ENCODE measurements around the gene MAN2C1. TPM values are rescaled to one million over a fixed set of nuclear protein-coding genes. Genes with fewer than 3 reads are reported as not detected.
"Not testable (repeated sequence)": the region's sequence is repeated elsewhere in the genome, so short reads cannot be mapped to it uniquely, and the experiment has no call there.

The MAN2C1 gene
- polyA plus RNA-seq, 4 donors, result 109 to 379 (median 172) TPM

DNA sequence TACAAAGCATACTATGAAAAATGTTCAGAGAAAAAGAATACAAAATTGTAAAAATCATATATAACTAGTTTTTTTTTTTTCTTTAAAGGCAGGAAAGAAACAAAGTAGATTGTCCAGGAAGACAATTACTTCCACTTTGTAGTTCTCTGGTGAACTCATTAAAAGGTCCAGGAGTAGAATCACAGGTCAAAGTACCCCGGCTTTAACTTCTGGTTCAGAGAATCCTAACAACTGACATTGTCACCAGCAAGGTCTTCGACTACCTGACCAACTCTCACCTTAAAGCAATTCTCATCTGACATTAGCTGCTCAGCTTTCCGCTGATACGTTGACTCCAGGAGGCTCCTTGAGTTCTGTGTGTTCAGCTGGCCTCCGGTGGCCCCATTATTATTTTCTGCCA, 15.6 kb upstream of the MAN2C1 start:
- peak; percentile 52 to 63 for DNase-seq
- WGBS, 3 donors, result 10 to 71% (median 43%) methylated on average over 5 of the region's 5 CpGs
- Histone ChIP-seq H3K36me3 (ENCODE audit: control insufficient read depth in 3 of 3, insufficient read depth in 2 of 3, low read depth in 1 of 3, low read length in 3 of 3) (peaks cover 11 to 46% (median 15%) of the 10 kb centered on the region in 3 donors), H3K4me1 (ENCODE audit: control insufficient read depth in 3 of 3, insufficient read depth in 2 of 3, low read depth in 1 of 3, low read length in 2 of 3) (peaks cover 0 to 13% (median 2%) of the 10 kb centered on the region in 3 donors)
- not testable (repeated sequence) for H3K27ac ChIP-seq (ENCODE audit: low read depth in 1 of 3, low read length in 2 of 3); H3K9me3 ChIP-seq (ENCODE audit: control insufficient read depth in 2 of 2, insufficient read depth in 1 of 2, low read depth in 1 of 2, low read length in 1 of 2); H3K4me3 ChIP-seq (ENCODE audit: low read depth in 1 of 3, low read length in 3 of 3); FAIRE-seq; H3K27me3 ChIP-seq (ENCODE audit: control insufficient read depth in 3 of 3, insufficient read depth in 3 of 3, low read length in 3 of 3)

GRCh38 chr15:75380773-75381172, 12.4 kb upstream of the MAN2C1 start:
- Histone ChIP-seq H3K4me3 (ENCODE audit: low read depth in 1 of 3, low read length in 3 of 3) (no peak overlapping the region), H3K27me3 (ENCODE audit: control insufficient read depth in 3 of 3, insufficient read depth in 3 of 3, low read length in 3 of 3) (no peaks in the 10 kb centered on the region), H3K36me3 (ENCODE audit: control insufficient read depth in 3 of 3, insufficient read depth in 2 of 3, low read depth in 1 of 3, low read length in 3 of 3) (peaks cover 8 to 34% (median 12%) of the 10 kb centered on the region in 3 donors), H3K9me3 (ENCODE audit: control insufficient read depth in 2 of 2, insufficient read depth in 1 of 2, low read depth in 1 of 2, low read length in 1 of 2) (no peaks in the 10 kb centered on the region), H3K4me1 (ENCODE audit: control insufficient read depth in 3 of 3, insufficient read depth in 2 of 3, low read depth in 1 of 3, low read length in 2 of 3) (peaks cover 0 to 13% (median 2%) of the 10 kb centered on the region in 3 donors), H3K27ac (ENCODE audit: low read depth in 1 of 3, low read length in 2 of 3) (no peak overlapping the region)
- no peak for DNase-seq
- 25 to 63% (median 53%) methylated on average over 4 of the region's 4 CpGs for WGBS, 3 donors
- no peak for FAIRE-seq

DNA sequence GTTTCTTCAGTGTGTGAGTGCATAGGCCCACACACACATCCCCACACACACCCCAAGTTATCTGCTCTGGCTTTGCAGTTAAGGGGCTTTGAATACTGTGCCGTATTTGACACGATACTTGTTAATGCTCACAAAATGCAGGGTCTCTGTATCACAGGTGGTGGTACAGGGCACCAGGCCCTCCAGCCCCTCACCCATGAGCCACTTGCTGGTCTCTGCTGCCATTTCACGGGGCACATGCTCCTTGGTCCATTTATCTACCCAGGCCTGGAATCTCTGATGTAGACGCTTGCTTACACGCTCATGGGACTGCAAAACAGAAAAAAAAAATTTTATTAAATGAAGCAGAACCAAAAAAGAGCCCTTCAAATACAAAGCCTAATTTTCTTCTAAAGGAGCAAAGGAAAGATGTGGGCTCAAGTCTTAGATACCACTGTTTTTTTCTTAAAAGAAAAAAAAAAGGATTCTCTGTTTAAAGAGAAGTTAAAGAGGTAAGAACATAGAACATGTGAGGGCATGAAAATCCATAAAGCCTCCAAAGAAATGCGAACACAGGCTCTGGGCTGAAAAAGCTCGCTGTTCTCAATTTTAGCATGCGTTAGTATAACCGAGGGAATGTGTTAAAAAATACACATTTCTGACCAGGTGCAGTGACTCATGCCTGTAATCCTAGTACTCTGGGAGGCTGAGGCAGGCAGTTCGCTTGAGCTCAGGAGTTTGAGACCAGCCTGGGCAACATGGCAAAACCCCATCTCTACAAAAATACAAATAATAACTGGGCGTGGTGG, 3.7 kb upstream of the MAN2C1 start:
- Histone ChIP-seq H3K9me3 (ENCODE audit: control insufficient read depth in 2 of 2, insufficient read depth in 1 of 2, low read depth in 1 of 2, low read length in 1 of 2) (no peaks in the 10 kb centered on the region), H3K27me3 (ENCODE audit: control insufficient read depth in 3 of 3, insufficient read depth in 3 of 3, low read length in 3 of 3) (no peaks in the 10 kb centered on the region), H3K36me3 (ENCODE audit: control insufficient read depth in 3 of 3, insufficient read depth in 2 of 3, low read depth in 1 of 3, low read length in 3 of 3) (peaks cover 3 to 46% (median 8%) of the 10 kb centered on the region in 3 donors), H3K4me1 (ENCODE audit: control insufficient read depth in 3 of 3, insufficient read depth in 2 of 3, low read depth in 1 of 3, low read length in 2 of 3) (peaks cover 0 to 22% (median 2%) of the 10 kb centered on the region in 3 donors), H3K4me3 (ENCODE audit: low read depth in 1 of 3, low read length in 3 of 3) (no peak overlapping the region), H3K27ac (ENCODE audit: low read depth in 1 of 3, low read length in 2 of 3) (no peak overlapping the region)
- DNase-seq (no peak), FAIRE-seq (no peak)
- WGBS, 3 donors, result 95 to 96% (median 95%) methylated on average over 11 of the region's 11 CpGs

- H3K27me3 ChIP-seq (ENCODE audit: control insufficient read depth in 3 of 3, insufficient read depth in 3 of 3, low read length in 3 of 3), result no peaks in the 10 kb centered on the region
- FAIRE-seq (no peak), DNase-seq (no peak)
- no peaks in the 10 kb centered on the region for H3K9me3 ChIP-seq (ENCODE audit: control insufficient read depth in 2 of 2, insufficient read depth in 1 of 2, low read depth in 1 of 2, low read length in 1 of 2)
- WGBS, 3 donors, result 88 to 95% (median 90%) methylated on average over 1 of the region's 1 CpG
- H3K4me3 ChIP-seq (ENCODE audit: low read depth in 1 of 3, low read length in 3 of 3), result no peak overlapping the region
- H3K27ac ChIP-seq (ENCODE audit: low read depth in 1 of 3, low read length in 2 of 3), result no peak overlapping the region
- H3K4me1 ChIP-seq (ENCODE audit: control insufficient read depth in 3 of 3, insufficient read depth in 2 of 3, low read depth in 1 of 3, low read length in 2 of 3), result peaks cover 0 to 22% (median 2%) of the 10 kb centered on the region in 3 donors
- peaks cover 6 to 49% (median 8%) of the 10 kb centered on the region in 3 donors for H3K36me3 ChIP-seq (ENCODE audit: control insufficient read depth in 3 of 3, insufficient read depth in 2 of 3, low read depth in 1 of 3, low read length in 3 of 3)
Observed at GRCh38 chr15:75371486-75371885, 3.1 kb upstream of the MAN2C1 start.

DNA sequence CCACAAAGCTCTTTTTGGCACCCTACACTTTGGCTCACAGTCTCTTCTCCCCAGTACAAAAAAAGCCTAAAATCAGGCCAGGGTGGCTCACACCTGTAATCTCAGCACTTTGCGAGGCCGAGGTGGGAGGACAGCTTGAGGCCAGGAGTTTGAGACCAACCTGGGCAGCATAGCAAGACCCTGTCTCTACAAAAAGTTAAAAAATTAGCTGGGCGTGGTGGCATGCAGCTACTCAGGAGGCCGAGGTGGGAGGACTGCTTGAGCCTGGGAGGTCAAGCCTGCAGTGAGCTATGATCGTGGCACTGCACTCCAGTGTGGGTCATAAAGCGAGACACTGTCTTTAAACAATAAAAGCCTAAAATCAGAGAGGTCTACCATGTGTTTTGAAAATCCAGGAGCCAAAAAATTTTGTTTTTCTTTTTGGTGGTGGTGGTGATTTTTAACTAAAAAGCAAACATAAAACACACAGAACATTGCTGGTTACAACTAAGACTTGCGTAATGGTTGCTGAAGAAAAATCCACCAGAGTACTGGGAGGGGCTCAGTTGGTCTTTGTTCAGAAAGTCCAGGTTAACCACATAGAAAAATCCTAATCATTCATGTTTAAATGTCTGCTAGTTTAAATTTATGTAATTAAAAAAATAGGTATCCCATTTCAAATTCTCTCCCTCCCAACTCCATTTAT, 1.6 kb upstream of the MAN2C1 start:
- Histone ChIP-seq H3K27me3 (ENCODE audit: control insufficient read depth in 3 of 3, insufficient read depth in 3 of 3, low read length in 3 of 3) (no peaks in the 10 kb centered on the region), H3K4me3 (ENCODE audit: low read depth in 1 of 3, low read length in 3 of 3) (no peak overlapping the region), H3K27ac (ENCODE audit: low read depth in 1 of 3, low read length in 2 of 3) (peak overlapping the region in 2 of 3 donors; percentile 93 to 98), H3K9me3 (ENCODE audit: control insufficient read depth in 2 of 2, insufficient read depth in 1 of 2, low read depth in 1 of 2, low read length in 1 of 2) (no peaks in the 10 kb centered on the region), H3K4me1 (ENCODE audit: control insufficient read depth in 3 of 3, insufficient read depth in 2 of 3, low read depth in 1 of 3, low read length in 2 of 3) (peaks cover 0 to 22% (median 2%) of the 10 kb centered on the region in 3 donors), H3K36me3 (ENCODE audit: control insufficient read depth in 3 of 3, insufficient read depth in 2 of 3, low read depth in 1 of 3, low read length in 3 of 3) (peaks cover 3 to 53% (median 11%) of the 10 kb centered on the region in 3 donors)
- WGBS, 3 donors, result 91 to 94% (median 94%) methylated on average over 7 of the region's 7 CpGs
- no peak for FAIRE-seq
- DNase-seq, result no peak

DNA sequence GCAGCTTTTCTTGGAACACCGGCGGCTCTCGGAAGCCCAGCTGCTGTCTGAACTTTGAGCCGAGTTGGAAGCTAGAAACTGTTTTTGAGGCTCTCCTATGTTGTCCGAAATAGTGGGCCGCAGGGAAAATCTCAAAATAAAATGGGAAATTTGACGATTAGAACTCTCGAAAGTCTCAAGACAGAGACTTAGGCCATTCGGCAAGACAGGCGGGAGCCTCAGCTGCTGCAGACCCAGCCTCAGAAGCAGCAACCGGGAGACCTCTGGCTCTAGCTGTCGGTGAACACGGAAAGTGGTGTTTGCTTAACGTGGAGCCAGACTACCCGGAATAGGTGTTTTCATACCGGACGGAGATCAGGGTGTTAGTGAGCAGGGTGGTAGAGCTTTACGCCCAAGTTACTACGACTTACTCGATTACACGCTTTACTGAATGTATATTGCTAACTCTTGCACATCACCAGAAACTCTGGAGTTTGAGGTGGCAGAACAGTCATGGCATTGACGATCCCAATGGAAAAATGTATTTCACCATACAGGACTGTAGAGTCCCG, 357 bp upstream of the MAN2C1 start:
- Histone ChIP-seq H3K9me3 (ENCODE audit: control insufficient read depth in 2 of 2, insufficient read depth in 1 of 2, low read depth in 1 of 2, low read length in 1 of 2) (no peaks in the 10 kb centered on the region), H3K36me3 (ENCODE audit: control insufficient read depth in 3 of 3, insufficient read depth in 2 of 3, low read depth in 1 of 3, low read length in 3 of 3) (peaks cover 6 to 61% (median 15%) of the 10 kb centered on the region in 3 donors), H3K4me1 (ENCODE audit: control insufficient read depth in 3 of 3, insufficient read depth in 2 of 3, low read depth in 1 of 3, low read length in 2 of 3) (peaks cover 0 to 22% (median 2%) of the 10 kb centered on the region in 3 donors), H3K27ac (ENCODE audit: low read depth in 1 of 3, low read length in 2 of 3) (peak overlapping the region; percentile 93 to 98 (median 97)), H3K27me3 (ENCODE audit: control insufficient read depth in 3 of 3, insufficient read depth in 3 of 3, low read length in 3 of 3) (no peaks in the 10 kb centered on the region), H3K4me3 (ENCODE audit: low read depth in 1 of 3, low read length in 3 of 3) (peak overlapping the region; percentile 81 to 89 (median 89))
- 2 to 4% (median 3%) methylated on average over 23 of the region's 23 CpGs for WGBS, 3 donors
- FAIRE-seq (no peak), DNase-seq (no peak)

GRCh38 chr15:75367406-75367912, 948 bp downstream of the MAN2C1 start:
- 30 to 41% (median 30%) methylated on average over 7 of the region's 7 CpGs for WGBS, 3 donors
- no peaks in the 10 kb centered on the region for H3K9me3 ChIP-seq (ENCODE audit: control insufficient read depth in 2 of 2, insufficient read depth in 1 of 2, low read depth in 1 of 2, low read length in 1 of 2)
- peaks cover 0 to 22% (median 2%) of the 10 kb centered on the region in 3 donors for H3K4me1 ChIP-seq (ENCODE audit: control insufficient read depth in 3 of 3, insufficient read depth in 2 of 3, low read depth in 1 of 3, low read length in 2 of 3)
- no peaks in the 10 kb centered on the region for H3K27me3 ChIP-seq (ENCODE audit: control insufficient read depth in 3 of 3, insufficient read depth in 3 of 3, low read length in 3 of 3)
- peaks cover 8 to 62% (median 18%) of the 10 kb centered on the region in 3 donors for H3K36me3 ChIP-seq (ENCODE audit: control insufficient read depth in 3 of 3, insufficient read depth in 2 of 3, low read depth in 1 of 3, low read length in 3 of 3)
- FAIRE-seq (no peak), DNase-seq (no peak)
- peak overlapping the region in 2 of 3 donors; percentile 81 to 89 for H3K4me3 ChIP-seq (ENCODE audit: low read depth in 1 of 3, low read length in 3 of 3)
- H3K27ac ChIP-seq (ENCODE audit: low read depth in 1 of 3, low read length in 2 of 3), result peak overlapping the region; percentile 14 to 98 (median 97)

GRCh38 chr15:75367006-75367405, 1.4 kb downstream of the MAN2C1 start:
- H3K4me1 ChIP-seq (ENCODE audit: control insufficient read depth in 3 of 3, insufficient read depth in 2 of 3, low read depth in 1 of 3, low read length in 2 of 3), result peaks cover 0 to 22% (median 2%) of the 10 kb centered on the region in 3 donors
- no peaks in the 10 kb centered on the region for H3K9me3 ChIP-seq (ENCODE audit: control insufficient read depth in 2 of 2, insufficient read depth in 1 of 2, low read depth in 1 of 2, low read length in 1 of 2)
- H3K27me3 ChIP-seq (ENCODE audit: control insufficient read depth in 3 of 3, insufficient read depth in 3 of 3, low read length in 3 of 3), result no peaks in the 10 kb centered on the region
- no peak for DNase-seq
- H3K36me3 ChIP-seq (ENCODE audit: control insufficient read depth in 3 of 3, insufficient read depth in 2 of 3, low read depth in 1 of 3, low read length in 3 of 3), result peaks cover 8 to 64% (median 20%) of the 10 kb centered on the region in 3 donors
- FAIRE-seq, result no peak
- H3K4me3 ChIP-seq (ENCODE audit: low read depth in 1 of 3, low read length in 3 of 3), result no peak overlapping the region
- H3K27ac ChIP-seq (ENCODE audit: low read depth in 1 of 3, low read length in 2 of 3), result no peak overlapping the region
